ENCODE measurements around the gene SH3BP4. TPM values are rescaled to one million over a fixed set of nuclear protein-coding genes. Genes with fewer than 3 reads are reported as not detected.

Gene SH3BP4
- total and polyA plus RNA-seq, 10 of the 15 experiments (the other 5 are each of a cell fraction or from before 2014, with no cell fraction given), result 0.03 to 0.36 TPM; not detected in 8

DNA sequence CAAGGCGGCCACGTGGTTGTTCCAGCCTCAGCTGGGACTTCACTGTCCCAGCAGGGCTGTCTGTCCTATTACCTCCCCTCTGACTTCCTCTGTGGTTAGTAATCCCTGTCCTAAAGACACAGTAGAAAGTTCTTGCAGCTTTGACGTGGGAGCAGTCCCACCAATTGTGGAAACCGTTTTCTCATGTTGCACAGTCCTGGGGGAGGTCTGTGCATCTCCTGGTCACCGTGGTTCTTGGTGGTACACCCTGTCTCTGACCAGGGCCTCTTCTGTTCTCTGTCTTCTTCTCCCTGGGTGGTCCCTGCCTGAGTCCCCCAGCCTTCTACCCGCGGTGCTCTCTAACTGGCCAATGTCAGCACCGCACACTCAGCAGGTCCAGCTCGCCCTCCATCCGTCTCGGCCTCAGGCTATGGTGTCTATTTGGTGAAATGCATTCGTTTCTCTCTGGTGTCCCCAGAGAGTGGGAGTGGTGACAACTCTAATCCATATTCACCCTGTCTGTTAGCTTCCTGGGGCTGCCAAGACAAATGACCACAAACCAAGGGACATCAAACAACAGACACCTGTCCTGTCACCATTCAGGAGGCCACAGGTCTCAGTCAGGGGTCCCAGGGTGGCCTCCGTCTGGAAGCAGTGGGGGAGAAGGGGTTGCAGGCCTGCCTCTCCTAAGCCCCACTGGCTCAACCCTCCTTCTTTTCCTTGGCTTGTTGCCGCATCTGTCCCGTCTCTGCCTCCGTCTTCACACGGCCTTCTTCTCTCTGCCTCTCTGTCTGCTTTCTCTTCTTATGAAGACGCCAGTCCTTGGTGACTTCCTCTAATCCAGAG is 99.8 kb downstream of the SH3BP4 start:
- RAD21 ChIA-PET (ENCODE audit: unreplicated experiment), result no interaction called here
- intact Hi-C loops (cut with micrococcal nuclease; ENCODE audit: unreplicated experiment), result no loop called here
- no peak overlapping the region for H3K27ac ChIP-seq (ENCODE audit: control insufficient read depth, insufficient read depth)
- WGBS (ENCODE audit: insufficient coverage, insufficient replicate concordance, low lambda C conversion rate, missing lambda C conversion rate), result 28% methylated on average over 17 of the region's 18 CpGs
- H3K36me3 ChIP-seq (ENCODE audit: control insufficient read depth in 2 of 2, insufficient read depth in 2 of 2, low read length in 1 of 2), result no peaks in the 10 kb centered on the region
- no peak overlapping the region for H3K4me2 ChIP-seq (ENCODE audit: control insufficient read depth, insufficient read depth)
- H4K20me1 ChIP-seq (ENCODE audit: control insufficient read depth, insufficient read depth), result no peaks in the 10 kb centered on the region
- no peak for TF ChIP-seq PML (IDR thresholded peaks at IDR 0.05; ENCODE audit: low read length)
- TF ChIP-seq ZNF384 (IDR thresholded peaks at IDR 0.05; ENCODE audit: borderline replicate concordance, low read depth, low read length), result no peak
- TF ChIP-seq ASH2L (IDR thresholded peaks at IDR 0.05; ENCODE audit: borderline replicate concordance, low read depth), result no peak
- no peak for TF ChIP-seq ESRRA (IDR thresholded peaks at IDR 0.05; ENCODE audit: low read length)
- no peak for TF ChIP-seq EED (IDR thresholded peaks at IDR 0.05; ENCODE audit: low read depth)
- TF ChIP-seq MYC (IDR thresholded peaks at IDR 0.05; ENCODE audit: insufficient read depth, insufficient read length, insufficient replicate concordance, low read length, severe bottlenecking), result no peak
- no peak for TF ChIP-seq RAD21 (IDR thresholded peaks at IDR 0.05; ENCODE audit: insufficient read depth, low read depth, low read length)
- TF ChIP-seq, protein P1, sequence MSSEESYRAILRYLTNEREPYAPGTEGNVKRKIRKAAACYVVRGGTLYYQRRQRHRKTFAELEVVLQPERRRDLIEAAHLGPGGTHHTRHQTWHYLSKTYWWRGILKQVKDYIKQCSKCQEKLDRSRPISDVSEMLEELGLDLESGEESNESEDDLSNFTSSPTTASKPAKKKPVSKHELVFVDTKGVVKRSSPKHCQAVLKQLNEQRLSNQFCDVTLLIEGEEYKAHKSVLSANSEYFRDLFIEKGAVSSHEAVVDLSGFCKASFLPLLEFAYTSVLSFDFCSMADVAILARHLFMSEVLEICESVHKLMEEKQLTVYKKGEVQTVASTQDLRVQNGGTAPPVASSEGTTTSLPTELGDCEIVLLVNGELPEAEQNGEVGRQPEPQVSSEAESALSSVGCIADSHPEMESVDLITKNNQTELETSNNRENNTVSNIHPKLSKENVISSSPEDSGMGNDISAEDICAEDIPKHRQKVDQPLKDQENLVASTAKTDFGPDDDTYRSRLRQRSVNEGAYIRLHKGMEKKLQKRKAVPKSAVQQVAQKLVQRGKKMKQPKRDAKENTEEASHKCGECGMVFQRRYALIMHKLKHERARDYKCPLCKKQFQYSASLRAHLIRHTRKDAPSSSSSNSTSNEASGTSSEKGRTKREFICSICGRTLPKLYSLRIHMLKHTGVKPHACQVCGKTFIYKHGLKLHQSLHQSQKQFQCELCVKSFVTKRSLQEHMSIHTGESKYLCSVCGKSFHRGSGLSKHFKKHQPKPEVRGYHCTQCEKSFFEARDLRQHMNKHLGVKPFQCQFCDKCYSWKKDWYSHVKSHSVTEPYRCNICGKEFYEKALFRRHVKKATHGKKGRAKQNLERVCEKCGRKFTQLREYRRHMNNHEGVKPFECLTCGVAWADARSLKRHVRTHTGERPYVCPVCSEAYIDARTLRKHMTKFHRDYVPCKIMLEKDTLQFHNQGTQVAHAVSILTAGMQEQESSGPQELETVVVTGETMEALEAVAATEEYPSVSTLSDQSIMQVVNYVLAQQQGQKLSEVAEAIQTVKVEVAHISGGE (CRISPR knock-in tag; IDR thresholded peaks at IDR 0.05), result no peak
- TF ChIP-seq IKZF1 (conservative IDR thresholded peaks at IDR 0.05), result no peak
- no peak for TF ChIP-seq POU2F2 (IDR thresholded peaks at IDR 0.05; ENCODE audit: borderline replicate concordance, low read depth, low read length)
- ATAC-seq (no peak), DNase-seq (ENCODE audit: low read depth, low spot score) (no peak), FAIRE-seq (no peak)
- in situ Hi-C loops (cut with MboI), result no loop called here
- POLR2A ChIA-PET, result no interaction called here
- H3K9me3 ChIP-seq (replicated peaks; ENCODE audit: control insufficient read depth, insufficient read depth, low read length), result no peaks in the 10 kb centered on the region
- no peak overlapping the region for H3K4me3 ChIP-seq
- no peaks in the 10 kb centered on the region; the same call in 1 of the 2 replicates for H3K4me1 ChIP-seq (ENCODE audit: control insufficient read depth, insufficient read depth, low read length)
- H3K79me2 ChIP-seq (ENCODE audit: control insufficient read depth, insufficient read depth, low read length), result no peaks in the 10 kb centered on the region
- no peaks in the 10 kb centered on the region; a peak in 1 of 4 replicates for H3K27me3 ChIP-seq (replicated peaks in 1 of 2; ENCODE audit: control insufficient read depth in 2 of 2, insufficient read depth in 2 of 2, low read length in 1 of 2)
- H2AFZ ChIP-seq (ENCODE audit: control insufficient read depth, low read depth, low read length), result no peak overlapping the region
- no peak overlapping the region for H3K9ac ChIP-seq (ENCODE audit: control insufficient read depth, insufficient read depth, low read length)
- SMC1A ChIA-PET (ENCODE audit: uncharacterized antibody, unreplicated experiment), result no interaction called here
- no TSS peak for BruUV-seq (replicated peaks)
- CTCF ChIA-PET, result no interaction called here

All from GM12878 (cell line).